HepG2 (cell line): ENCODE results near the gene NPFFR1. TPM values are rescaled to one million over a fixed set of nuclear protein-coding genes. Genes with fewer than 3 reads are reported as not detected.
A peak's percentile ranks its signal among the peaks of the same experiment; 100 is the strongest.

Experiments used
- ATAC-seq: fragments of 200-7000 bp; cut with Tn5 transposase; 3 replicates; pipeline ENCODE4 v1.9.1; 2020; ENCODE audit warnings: mild to moderate bottlenecking, moderate library complexity
- BruUV-seq: library from RNA; stranded (reverse); fragments of 400-500 nt; replicated peaks from 2 replicates; lab custom pipeline; 2021; lab: Mats Ljungman, UMichigan
- CTCF ChIA-PET: fragments of 300-600 bp; formaldehyde crosslinking; extraction: SDS; loops from one replicate; lab custom pipeline; 2021; ENCODE audit warnings: low total read pairs, inconsistent platforms, low intra/inter-chr PET ratio; lab: Yijun Ruan, JAX
- POLR2A ChIA-PET: fragments of 350-600 bp; sonication (Branson Sonifier 250); formaldehyde crosslinking; loops from one replicate; lab custom pipeline; 2020; ENCODE audit warnings: antibody characterized with exemption, inconsistent platforms; lab: Yijun Ruan, JAX
- DNase-seq: peaks from one replicate; pipeline ENCODE4 v3.0.0-alpha.2; 2015; ENCODE audit warnings: low spot score
- FAIRE-seq: peaks from 3 replicates; lab custom pipeline; 2011; peaks lifted over from hg19 to GRCh38; lab: Jason Lieb, UNC
- H2AFZ ChIP-seq: one replicate; pipeline ENCODE4 v1.6.1; 2011; ENCODE audit warnings: low read length, inconsistent platforms
- H3K27ac ChIP-seq: fragments of 300-600 bp; 3 replicates; pipeline ENCODE4 v1.8.0; 2011; ENCODE audit warnings: mixed run types, mild to moderate bottlenecking, mixed read lengths, low read length, inconsistent platforms; ENCODE audit not compliant: insufficient read depth; ENCODE audit errors: extremely low read length
- H3K27me3 ChIP-seq, 2 experiments: fragments of 200-600 bp in 1 of 2; 2 replicates in 1 of 2; 3 replicates in 1 of 2; pipeline versions ENCODE4 v1.6.0 to v1.8.0; 2011; ENCODE audit warnings: low read length in 2 of 2, mild to moderate bottlenecking in 2 of 2, moderate library complexity in 2 of 2, inconsistent platforms in 1 of 2; ENCODE audit not compliant: insufficient read depth in 2 of 2, control insufficient read depth in 1 of 2
- H3K36me3 ChIP-seq, 2 experiments: fragments of 200-600 bp in 1 of 2; replicated peaks in 1 of 2; 2 replicates in 1 of 2; 3 replicates in 1 of 2; pipeline versions ENCODE4 v1.5.1 to v1.8.0; 2011; ENCODE audit warnings: low read length in 2 of 2, inconsistent platforms in 1 of 2; ENCODE audit not compliant: insufficient read depth in 2 of 2, control insufficient read depth in 1 of 2
- H3K4me1 ChIP-seq: 2 replicates; pipeline ENCODE4 v1.5.1; 2012; ENCODE audit warnings: low read length, inconsistent platforms; ENCODE audit not compliant: insufficient read depth
- H3K4me2 ChIP-seq: 2 replicates; pipeline ENCODE4 v1.6.0; 2011; ENCODE audit warnings: low read depth, low read length, inconsistent platforms
- H3K4me3 ChIP-seq, 3 experiments: fragments of 200-600 bp in 1 of 3; sonication (generic), shearing (Covaris generic) in 1 of 3; replicated peaks in 1 of 3; 2 replicates each; pipeline ENCODE4 v1.5.1; 2011 to 2016; ENCODE audit warnings: low read length in 3 of 3, inconsistent platforms in 2 of 3, low read depth in 2 of 3, mild to moderate bottlenecking in 2 of 3, control low read depth in 1 of 3, mixed read lengths in 1 of 3; ENCODE audit not compliant: insufficient read depth in 1 of 3
- H3K79me2 ChIP-seq: one replicate; pipeline ENCODE4 v1.6.1; 2011; ENCODE audit warnings: low read length, inconsistent platforms; ENCODE audit not compliant: insufficient read depth
- H3K9ac ChIP-seq: 2 replicates; pipeline ENCODE4 v1.6.0; 2011; ENCODE audit warnings: mild to moderate bottlenecking, low read depth, low read length, inconsistent platforms; ENCODE audit not compliant: insufficient read depth
- H3K9me3 ChIP-seq: 2 replicates; pipeline ENCODE4 v1.5.1; 2012; ENCODE audit warnings: mild to moderate bottlenecking, low read length
- H4K20me1 ChIP-seq: 2 replicates; pipeline ENCODE4 v1.6.0; 2011; ENCODE audit warnings: inconsistent platforms, mild to moderate bottlenecking, low read length, moderate library complexity; ENCODE audit not compliant: insufficient read depth
- ONECUT2 ChIP-seq: sonication (generic); formaldehyde crosslinking; IDR thresholded peaks from 2 replicates; pipeline ENCODE4 v1.4.0; 2020; ENCODE audit warnings: missing genetic modification reagents
- SRY ChIP-seq: sonication (generic); formaldehyde crosslinking; IDR thresholded peaks from 2 replicates; pipeline ENCODE4 v1.8.0; 2022; ENCODE audit warnings: mild to moderate bottlenecking, missing genetic modification reagents
- ZNF629 ChIP-seq: sonication (generic); formaldehyde crosslinking; conservative IDR thresholded peaks from 2 replicates; pipeline ENCODE4 v1.5.0; 2020; ENCODE audit warnings: missing genetic modification reagents
- WGBS: methylation state at CpG from one replicate; pipeline ENCODE4 v1.1.6; 2017; ENCODE audit warnings: low lambda C conversion rate; 5-methylcytosine and 5-hydroxymethylcytosine counted together
- in situ Hi-C: cut with HindIII; loops from 2 replicates; pipeline ENCODE4 v1.10.0; 2017; ENCODE audit warnings: low pct_unique_long_range_greater_than_20kb; ENCODE audit not compliant: extremely low pct_ligation_motif_present
- intact Hi-C: fragments of 100-400 bp; cut with micrococcal nuclease; formaldehyde crosslinking; loops from one replicate; pipeline ENCODE4 v1.10.0; 2022; ENCODE audit not compliant: unreplicated experiment
- polyA plus RNA-seq, 8 experiments: library from polyadenylated mRNA; depleted of rRNA in 3 of 8; stranded (reverse) in 7 of 8; unstranded in 1 of 8; fragments of >200 nt; fragmentation: Illumina TruSeq in 4 of 8; extraction: Trizol in 4 of 8; gene quantifications; 2 replicates each; pipeline versions ENCODE4 v1.2.1 to v1.2.3, GENCODE V29; 2011 to 2016; ENCODE audit warnings: low read depth in 4 of 8, missing spikeins in 1 of 8, mixed read lengths in 1 of 8; ENCODE audit not compliant: insufficient read depth in 1 of 8
- total RNA-seq, 5 experiments: library from RNA; depleted of rRNA; stranded (reverse); fragments of >200 nt; fragmentation: Illumina TruSeq; extraction: Trizol; gene quantifications; 2 replicates each; pipeline ENCODE4 v1.2.3, GENCODE V29; 2016; ENCODE audit warnings: low read depth in 1 of 5

The NPFFR1 gene
- total and polyA plus RNA-seq, 2 of the 13 experiments (the other 11 are each of a cell fraction or from before 2014, with no cell fraction given): under 0.01 TPM; not detected in 1

GRCh38 chr10:70331160-70331485 lies 47.3 kb upstream of the NPFFR1 start:
- Histone ChIP-seq H3K4me1 (peaks cover 25% of the 10 kb centered on the region), H3K27me3 (no peaks in the 10 kb centered on the region), H3K4me3 (no peak overlapping the region), H3K9ac (no peak overlapping the region), H4K20me1 (no peaks in the 10 kb centered on the region), H3K9me3 (0 out of 2 replicates have a peak, but pooled peaks cover 10% of the 10 kb centered on the region), H3K79me2 (no peaks in the 10 kb centered on the region), H3K4me2 (no peak overlapping the region), H3K27ac (peak overlapping the region; percentile 42), H2AFZ (no peak overlapping the region), H3K36me3 (no peaks in the 10 kb centered on the region)
- peak; percentile 64 for TF ChIP-seq ZNF629 (CRISPR knock-in tag)
- no peak for TF ChIP-seq ONECUT2 (CRISPR knock-in tag)
- BruUV-seq: no TSS peak
- ChIA-PET CTCF (interaction anchor here (1.3 to 1.4 kb wide), 2 partner anchors 34 to 109 kb away, joined by 3 read pairs; no protein-coding TSS in a partner anchor), POLR2A (interaction anchor here (1.3 to 1.9 kb wide), 3 partner anchors 7 to 33 kb away, joined by 3 to 11 read pairs (median 4); no protein-coding TSS in a partner anchor)
- intact Hi-C loops (loop anchor here (1.0 kb wide), 1 partner anchor 110 kb away; no protein-coding TSS in a partner anchor), in situ Hi-C loops (no loop called here)
- FAIRE-seq (no peak), DNase-seq (no peak), ATAC-seq (no peak)
- WGBS: 100% methylated on average over 2 of the region's 2 CpGs

- Histone ChIP-seq H2AFZ (no peak overlapping the region), H3K4me2 (no peak overlapping the region), H3K36me3 (no peaks in the 10 kb centered on the region), H3K9ac (no peak overlapping the region), H3K27me3 (no peaks in the 10 kb centered on the region), H3K4me3 (no peak overlapping the region), H3K27ac (no peak overlapping the region), H3K4me1 (peaks cover 29% of the 10 kb centered on the region), H3K9me3 (0 out of 2 replicates have a peak, but pooled peaks cover 10% of the 10 kb centered on the region), H3K79me2 (no peaks in the 10 kb centered on the region), H4K20me1 (no peaks in the 10 kb centered on the region)
- ATAC-seq (no peak), FAIRE-seq (no peak), DNase-seq (no peak)
- intact Hi-C loops (loop anchor here (1.0 kb wide), 1 partner anchor 109 kb away; no protein-coding TSS in a partner anchor), in situ Hi-C loops (no loop called here)
- ChIA-PET CTCF (interaction anchor here (1.3 kb wide), 1 partner anchor 34 kb away, joined by 3 read pairs; no protein-coding TSS in a partner anchor), POLR2A (no interaction called here)
- WGBS: 96% methylated on average over 7 of the region's 9 CpGs
- BruUV-seq: no TSS peak
- no peak for TF ChIP-seq SRY (CRISPR knock-in tag)
Measured at GRCh38 chr10:70330671-70331070, 46.9 kb upstream of the NPFFR1 start.
